PC-9 (cell line): ENCODE measurements around the gene CHAF1B. TPM values are rescaled to one million over a fixed set of nuclear protein-coding genes. Genes with fewer than 3 reads are reported as not detected.

Experiments
- BruUV-seq: library from RNA; stranded (reverse); fragments of 400-500 nt; replicated peaks from 2 replicates; lab custom pipeline; 2021; lab: Mats Ljungman, UMichigan
- CTCF ChIA-PET: fragments of 300-600 bp; sonication (Branson Sonifier 250); formaldehyde crosslinking; loops from one replicate; lab custom pipeline; 2022; ENCODE audit warnings: antibody characterized with exemption; lab: Charles Lee
- POLR2A ChIA-PET: fragments of 300-600 bp; sonication (Branson Sonifier 250); formaldehyde crosslinking; loops from one replicate; lab custom pipeline; 2022; ENCODE audit warnings: antibody characterized with exemption; ENCODE audit not compliant: unreplicated experiment; lab: Charles Lee
- DNase-seq, 2 experiments: peaks; one replicate each; pipeline versions ENCODE4 v3.0.0 to v3.0.0-alpha.2; 2015 to 2022; ENCODE audit warnings: mixed read lengths in 1 of 2
- H2AFZ ChIP-seq: fragments of 200-600 bp; sonication (generic); 2 replicates; pipeline ENCODE4 v1.8.1; 2017; ENCODE audit warnings: antibody characterized with exemption
- H3F3A ChIP-seq: fragments of 200-600 bp; sonication (generic); 2 replicates; pipeline ENCODE4 v1.8.1; 2017; ENCODE audit warnings: antibody characterized with exemption, mild to moderate bottlenecking, low read depth; ENCODE audit not compliant: insufficient read depth
- H3K27ac ChIP-seq: fragments of 200-600 bp; sonication (generic); 2 replicates; pipeline ENCODE4 v1.6.1; 2016; ENCODE audit warnings: mixed run types
- H3K27me3 ChIP-seq: fragments of 200-600 bp; sonication (generic); 2 replicates; pipeline ENCODE4 v1.6.1; 2016; ENCODE audit warnings: low read depth, mixed run types; ENCODE audit not compliant: insufficient read depth
- H3K36me3 ChIP-seq: fragments of 200-600 bp; sonication (generic); 2 replicates; pipeline ENCODE4 v1.6.1; 2016; ENCODE audit warnings: low read depth, mixed run types
- H3K4me1 ChIP-seq: fragments of 200-600 bp; sonication (generic); replicated peaks from 2 replicates; pipeline ENCODE4 v1.6.1; 2016; ENCODE audit warnings: mixed run types; ENCODE audit not compliant: insufficient read depth
- H3K4me2 ChIP-seq: fragments of 200-600 bp; sonication (generic); 2 replicates; pipeline ENCODE4 v1.6.1; 2017; ENCODE audit warnings: mixed run types
- H3K4me3 ChIP-seq: fragments of 200-600 bp; sonication (generic); 2 replicates; pipeline ENCODE4 v1.6.1; 2016; ENCODE audit warnings: mixed run types
- H3K79me2 ChIP-seq: fragments of 200-600 bp; sonication (generic); 2 replicates; pipeline ENCODE4 v1.6.1; 2017; ENCODE audit warnings: low read depth, mixed run types
- H3K9me2 ChIP-seq: fragments of 200-600 bp; sonication (generic); 2 replicates; pipeline ENCODE4 v1.8.1; 2017; ENCODE audit warnings: mild to moderate bottlenecking; ENCODE audit not compliant: insufficient read depth
- H3K9me3 ChIP-seq: fragments of 200-600 bp; sonication (generic); 2 replicates; pipeline ENCODE4 v1.8.1; 2016; ENCODE audit warnings: low read depth; ENCODE audit not compliant: insufficient read depth
- H4K20me1 ChIP-seq: fragments of 200-600 bp; sonication (generic); 2 replicates; pipeline ENCODE4 v1.8.1; 2017; ENCODE audit not compliant: insufficient read depth
- EZH2 ChIP-seq: fragments of 200-600 bp; sonication (generic); IDR thresholded peaks from 2 replicates; pipeline ENCODE4 v1.8.0; 2017; ENCODE audit warnings: antibody characterized with exemption, low read depth
- intact Hi-C: fragments of 100-400 bp; cut with micrococcal nuclease; formaldehyde crosslinking; loops from one replicate; pipeline ENCODE4 v1.10.0; 2022; ENCODE audit not compliant: unreplicated experiment
- total RNA-seq: library from RNA; stranded (reverse); gene quantifications from 2 replicates; pipeline ENCODE4 v1.2.3, GENCODE V29; 2021
- TF ChIP-seq, protein P1 (sequence below): fragments of 200-600 bp; sonication (generic); conservative IDR thresholded peaks from 2 replicates; pipeline ENCODE4 v1.6.1; 2017; ENCODE audit warnings: mixed run types, antibody characterized with exemption, mild to moderate bottlenecking, moderate library complexity

Gene CHAF1B
- total RNA-seq, 1 experiment from 2014 or later, result 14.1 TPM

- Histone ChIP-seq H3K27me3 (no peaks in the 10 kb centered on the region), H2AFZ (no peak overlapping the region), H3K4me2 (no peak overlapping the region), H3F3A (no peaks in the 10 kb centered on the region), H3K27ac (no peak overlapping the region), H3K9me2 (no peaks in the 10 kb centered on the region), H4K20me1 (no peaks in the 10 kb centered on the region), H3K4me1 (no peaks in the 10 kb centered on the region), H3K4me3 (no peak overlapping the region), H3K79me2 (no peaks in the 10 kb centered on the region), H3K9me3 (no peaks in the 10 kb centered on the region), H3K36me3 (no peaks in the 10 kb centered on the region; the same call in 1 of the 2 replicates)
- intact Hi-C loops, result no loop called here
- no TSS peak for BruUV-seq
- no peak for TF ChIP-seq EZH2
- TF ChIP-seq, protein P1, sequence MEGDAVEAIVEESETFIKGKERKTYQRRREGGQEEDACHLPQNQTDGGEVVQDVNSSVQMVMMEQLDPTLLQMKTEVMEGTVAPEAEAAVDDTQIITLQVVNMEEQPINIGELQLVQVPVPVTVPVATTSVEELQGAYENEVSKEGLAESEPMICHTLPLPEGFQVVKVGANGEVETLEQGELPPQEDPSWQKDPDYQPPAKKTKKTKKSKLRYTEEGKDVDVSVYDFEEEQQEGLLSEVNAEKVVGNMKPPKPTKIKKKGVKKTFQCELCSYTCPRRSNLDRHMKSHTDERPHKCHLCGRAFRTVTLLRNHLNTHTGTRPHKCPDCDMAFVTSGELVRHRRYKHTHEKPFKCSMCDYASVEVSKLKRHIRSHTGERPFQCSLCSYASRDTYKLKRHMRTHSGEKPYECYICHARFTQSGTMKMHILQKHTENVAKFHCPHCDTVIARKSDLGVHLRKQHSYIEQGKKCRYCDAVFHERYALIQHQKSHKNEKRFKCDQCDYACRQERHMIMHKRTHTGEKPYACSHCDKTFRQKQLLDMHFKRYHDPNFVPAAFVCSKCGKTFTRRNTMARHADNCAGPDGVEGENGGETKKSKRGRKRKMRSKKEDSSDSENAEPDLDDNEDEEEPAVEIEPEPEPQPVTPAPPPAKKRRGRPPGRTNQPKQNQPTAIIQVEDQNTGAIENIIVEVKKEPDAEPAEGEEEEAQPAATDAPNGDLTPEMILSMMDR, result no peak
- DNase-seq, result no peak
- ChIA-PET POLR2A (no interaction called here), CTCF (no interaction called here)
Observed at GRCh38 chr21:36349315-36349714, 35.9 kb upstream of the CHAF1B start.

- Histone ChIP-seq H2AFZ (no peak overlapping the region), H3K4me2 (no peak overlapping the region), H3K4me1 (no peaks in the 10 kb centered on the region), H3K79me2 (no peaks in the 10 kb centered on the region), H3K9me3 (no peaks in the 10 kb centered on the region), H3K27ac (no peak overlapping the region), H3K27me3 (no peaks in the 10 kb centered on the region), H4K20me1 (no peaks in the 10 kb centered on the region), H3K4me3 (no peak overlapping the region), H3K36me3 (no peaks in the 10 kb centered on the region; the same call in 1 of the 2 replicates), H3K9me2 (no peaks in the 10 kb centered on the region), H3F3A (peaks cover 4% of the 10 kb centered on the region; the same call in 1 of the 2 replicates)
- ChIA-PET POLR2A (no interaction called here), CTCF (no interaction called here)
- intact Hi-C loops, result no loop called here
- no peak for DNase-seq
- TF ChIP-seq, protein P1, result no peak
- TF ChIP-seq EZH2, result no peak
- no TSS peak for BruUV-seq
Observed at GRCh38 chr21:36350282-36350910, 34.8 kb upstream of the CHAF1B start.

DNA sequence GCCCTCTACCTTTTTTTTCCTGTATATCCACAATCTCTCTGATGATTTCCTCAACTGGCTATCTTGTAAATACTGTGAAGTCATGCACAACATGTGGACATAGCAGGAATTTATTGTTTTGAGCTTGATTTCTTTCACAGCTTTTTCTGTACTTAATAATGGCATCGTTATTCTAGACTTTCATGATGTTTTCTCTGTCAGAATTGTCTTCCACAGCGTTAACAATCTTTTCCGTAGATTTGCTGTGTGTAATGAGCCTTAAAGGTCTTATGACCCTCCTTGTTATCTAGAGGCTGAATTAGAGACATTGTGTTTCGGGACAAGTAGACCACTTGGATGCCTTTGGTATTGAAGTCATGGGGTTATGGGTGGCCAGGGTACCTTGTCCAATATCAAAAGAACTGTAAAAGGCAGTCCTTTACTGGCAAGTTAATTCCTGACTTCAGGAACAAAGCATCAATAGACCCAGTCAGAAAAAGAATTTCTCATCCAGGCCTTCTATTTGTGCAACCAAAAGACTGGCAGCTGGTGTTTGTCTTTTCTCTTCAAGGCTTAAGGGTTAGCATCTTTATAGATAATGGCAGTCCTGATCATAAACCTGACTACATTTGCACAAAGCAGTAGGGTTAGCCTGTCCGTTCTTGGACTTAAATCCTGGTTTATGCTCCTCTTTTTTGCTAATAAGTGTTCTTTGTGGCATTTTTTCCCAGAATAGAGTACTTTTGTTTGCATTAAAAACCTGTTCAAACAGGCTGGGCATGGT is 30.1 kb upstream of the CHAF1B start:
- Histone ChIP-seq H4K20me1 (no peaks in the 10 kb centered on the region), H3F3A (peaks cover 4% of the 10 kb centered on the region; the same call in 1 of the 2 replicates), H2AFZ (no peak overlapping the region), H3K4me2 (no peak overlapping the region), H3K9me2 (no peaks in the 10 kb centered on the region), H3K36me3 (peaks cover 5% of the 10 kb centered on the region; the same call in 1 of the 2 replicates), H3K9me3 (no peaks in the 10 kb centered on the region), H3K27ac (no peak overlapping the region), H3K27me3 (no peaks in the 10 kb centered on the region), H3K79me2 (no peaks in the 10 kb centered on the region), H3K4me1 (no peaks in the 10 kb centered on the region), H3K4me3 (no peak overlapping the region)
- POLR2A ChIA-PET, result no interaction called here
- DNase-seq, result no peak
- no TSS peak for BruUV-seq
- intact Hi-C loops, result no loop called here
- CTCF ChIA-PET, result no interaction called here
- TF ChIP-seq EZH2, result no peak
- TF ChIP-seq, protein P1, result no peak
